Neural crest cell (in vitro differentiated cells): Measurements from ENCODE around the gene NCAPG2. TPM values are rescaled to one million over a fixed set of nuclear protein-coding genes. Genes with fewer than 3 reads are reported as not detected.

Experiments
- DNase-seq: peaks from one replicate; pipeline ENCODE4 v3.0.0; 2021; ENCODE audit warnings: low read depth, mixed read lengths, low spot score
- H3K27ac Mint-ChIP-seq: one replicate; pipeline ENCODE4 v1.8.0; 2021; ENCODE audit warnings: mild to moderate bottlenecking, mixed read lengths; ENCODE audit not compliant: unreplicated experiment
- H3K27me3 Mint-ChIP-seq: 2 replicates; pipeline ENCODE4 v1.8.0; 2021; ENCODE audit warnings: low read depth, mild to moderate bottlenecking, mixed read lengths
- H3K36me3 Mint-ChIP-seq: 2 replicates; pipeline ENCODE4 v1.8.0; 2021; ENCODE audit warnings: low read depth, mild to moderate bottlenecking, mixed read lengths
- H3K4me1 Mint-ChIP-seq: 2 replicates; pipeline ENCODE4 v1.8.0; 2021; ENCODE audit warnings: mixed read lengths
- H3K4me3 Mint-ChIP-seq: one replicate; pipeline ENCODE4 v1.8.0; 2021; ENCODE audit warnings: mild to moderate bottlenecking, mixed read lengths
- H3K9me3 Mint-ChIP-seq: 2 replicates; pipeline ENCODE4 v1.8.0; 2021; ENCODE audit warnings: mixed read lengths
- total RNA-seq: library from RNA; stranded (reverse); gene quantifications from 2 replicates; pipeline ENCODE4 v1.2.1, GENCODE V29; 2021
- TF ChIP-seq, protein P1 (sequence below): fragments of 200-600 bp; sonication (generic); conservative IDR thresholded peaks from 2 replicates; pipeline ENCODE4 v1.5.0; 2021; ENCODE audit warnings: antibody characterized with exemption, mild to moderate bottlenecking

Gene NCAPG2
- total RNA-seq, 1 donor from 2014 or later: 84.9 TPM

GRCh38 chr7:158616050-158616449, 88.6 kb downstream of the NCAPG2 start:
- Mint-ChIP-seq H3K27ac (no peak overlapping the region), H3K4me3 (no peak overlapping the region), H3K36me3 (peaks cover 7% of the 10 kb centered on the region), H3K9me3 (no peaks in the 10 kb centered on the region), H3K27me3 (no peaks in the 10 kb centered on the region), H3K4me1 (no peaks in the 10 kb centered on the region)
- TF ChIP-seq, protein P1, sequence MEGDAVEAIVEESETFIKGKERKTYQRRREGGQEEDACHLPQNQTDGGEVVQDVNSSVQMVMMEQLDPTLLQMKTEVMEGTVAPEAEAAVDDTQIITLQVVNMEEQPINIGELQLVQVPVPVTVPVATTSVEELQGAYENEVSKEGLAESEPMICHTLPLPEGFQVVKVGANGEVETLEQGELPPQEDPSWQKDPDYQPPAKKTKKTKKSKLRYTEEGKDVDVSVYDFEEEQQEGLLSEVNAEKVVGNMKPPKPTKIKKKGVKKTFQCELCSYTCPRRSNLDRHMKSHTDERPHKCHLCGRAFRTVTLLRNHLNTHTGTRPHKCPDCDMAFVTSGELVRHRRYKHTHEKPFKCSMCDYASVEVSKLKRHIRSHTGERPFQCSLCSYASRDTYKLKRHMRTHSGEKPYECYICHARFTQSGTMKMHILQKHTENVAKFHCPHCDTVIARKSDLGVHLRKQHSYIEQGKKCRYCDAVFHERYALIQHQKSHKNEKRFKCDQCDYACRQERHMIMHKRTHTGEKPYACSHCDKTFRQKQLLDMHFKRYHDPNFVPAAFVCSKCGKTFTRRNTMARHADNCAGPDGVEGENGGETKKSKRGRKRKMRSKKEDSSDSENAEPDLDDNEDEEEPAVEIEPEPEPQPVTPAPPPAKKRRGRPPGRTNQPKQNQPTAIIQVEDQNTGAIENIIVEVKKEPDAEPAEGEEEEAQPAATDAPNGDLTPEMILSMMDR: no peak
- DNase-seq: no peak

GRCh38 chr7:158614700-158615099, 89.9 kb downstream of the NCAPG2 start:
- DNase-seq: no peak
- no peaks in the 10 kb centered on the region for H3K9me3 Mint-ChIP-seq
- no peak overlapping the region for H3K27ac Mint-ChIP-seq
- H3K4me3 Mint-ChIP-seq: no peak overlapping the region
- TF ChIP-seq, protein P1: no peak
- H3K4me1 Mint-ChIP-seq: no peaks in the 10 kb centered on the region
- H3K36me3 Mint-ChIP-seq: peaks cover 7% of the 10 kb centered on the region
- H3K27me3 Mint-ChIP-seq: no peaks in the 10 kb centered on the region

DNA sequence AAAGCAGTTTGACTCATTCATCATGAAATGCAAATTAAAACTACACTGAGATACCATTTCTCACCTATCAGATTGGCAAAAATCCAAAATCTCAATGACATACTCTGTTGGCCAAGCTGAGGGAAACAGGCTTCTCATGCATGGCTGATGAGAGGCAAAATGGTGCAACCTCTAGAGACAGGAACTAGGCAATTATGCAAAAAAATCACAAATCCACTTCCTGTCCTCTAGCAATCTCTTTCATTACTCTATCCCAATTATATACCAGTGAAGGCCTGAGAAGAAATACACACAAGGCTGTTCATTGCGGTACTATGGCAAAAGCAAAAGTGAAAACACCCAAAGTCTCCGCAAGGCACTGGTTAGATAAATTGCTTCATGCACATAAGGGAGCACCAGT, 91.1 kb downstream of the NCAPG2 start:
- no peaks in the 10 kb centered on the region for H3K9me3 Mint-ChIP-seq
- H3K27me3 Mint-ChIP-seq: no peaks in the 10 kb centered on the region
- H3K36me3 Mint-ChIP-seq: peaks cover 2% of the 10 kb centered on the region
- no peaks in the 10 kb centered on the region for H3K4me1 Mint-ChIP-seq
- no peak for DNase-seq
- no peak overlapping the region for H3K27ac Mint-ChIP-seq
- TF ChIP-seq, protein P1: no peak
- H3K4me3 Mint-ChIP-seq: no peak overlapping the region

GRCh38 chr7:158612546-158612945, 92.1 kb downstream of the NCAPG2 start:
- DNase-seq: no peak
- Mint-ChIP-seq H3K27me3 (no peaks in the 10 kb centered on the region), H3K36me3 (no peaks in the 10 kb centered on the region), H3K27ac (no peak overlapping the region), H3K4me3 (no peak overlapping the region), H3K4me1 (no peaks in the 10 kb centered on the region), H3K9me3 (no peaks in the 10 kb centered on the region)
- TF ChIP-seq, protein P1: no peak

DNA sequence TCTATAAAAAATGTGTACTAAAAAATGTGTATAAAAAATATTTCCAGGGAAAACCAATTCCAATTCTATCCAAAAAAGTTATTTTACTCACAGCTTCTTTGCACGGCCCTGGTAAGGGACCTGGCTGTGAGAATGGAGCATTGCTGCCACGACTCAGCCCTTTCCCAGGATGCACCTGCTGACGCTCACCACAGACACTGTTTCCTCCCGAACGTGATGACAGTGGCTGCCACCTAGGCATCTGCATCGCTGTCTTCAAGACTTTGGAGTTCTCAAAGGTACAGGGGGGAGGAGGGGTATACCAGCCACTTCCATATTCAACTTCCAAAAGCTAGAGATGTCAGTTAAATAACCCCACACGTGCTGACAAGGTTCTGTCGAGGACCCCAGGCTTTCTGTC, 93.1 kb downstream of the NCAPG2 start:
- H3K27me3 Mint-ChIP-seq: no peaks in the 10 kb centered on the region
- H3K4me3 Mint-ChIP-seq: no peak overlapping the region
- TF ChIP-seq, protein P1: no peak
- no peaks in the 10 kb centered on the region for H3K4me1 Mint-ChIP-seq
- DNase-seq: no peak
- H3K36me3 Mint-ChIP-seq: no peaks in the 10 kb centered on the region
- H3K27ac Mint-ChIP-seq: no peak overlapping the region
- H3K9me3 Mint-ChIP-seq: no peaks in the 10 kb centered on the region
